ENCODE data around the gene C3.

Gene C3

DNA sequence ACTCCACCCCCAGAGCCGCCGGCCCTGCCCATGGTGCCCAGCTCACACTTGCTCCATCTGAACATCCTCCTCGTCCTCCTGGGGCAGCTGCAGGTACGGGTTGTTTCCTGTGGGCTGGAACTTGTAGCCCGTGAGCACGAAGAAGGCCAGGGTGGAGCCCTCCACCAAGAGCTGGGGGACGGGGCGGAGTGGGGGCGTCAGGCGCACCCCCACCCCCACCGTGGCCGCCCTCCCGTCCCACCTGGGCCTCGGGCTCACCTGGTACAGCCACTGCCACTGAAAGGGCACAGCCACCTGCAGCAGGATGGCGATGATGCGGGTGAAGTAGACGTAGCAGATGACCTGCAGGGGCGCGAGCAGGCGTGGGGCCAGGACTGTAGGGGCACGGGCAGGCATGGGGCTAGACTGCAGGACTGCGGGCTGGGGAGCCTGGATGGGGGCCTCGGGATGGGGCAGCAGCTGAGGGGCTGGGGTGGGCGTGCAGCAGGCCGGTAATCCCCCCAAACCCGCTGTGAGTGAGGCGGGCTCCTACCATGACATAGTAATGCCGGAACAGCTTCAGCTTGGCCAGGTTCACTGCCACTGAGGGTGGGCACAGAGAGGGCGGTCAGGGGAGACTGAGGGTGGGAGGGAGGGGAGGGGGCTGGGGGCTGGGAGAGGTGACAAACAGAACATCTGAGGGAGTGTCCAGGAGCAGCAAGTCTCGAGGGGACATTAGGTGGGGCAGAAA is 10.7 kb upstream of the C3 start:
- no peak for DNase-seq (ENCODE audit: low read depth)

DNA sequence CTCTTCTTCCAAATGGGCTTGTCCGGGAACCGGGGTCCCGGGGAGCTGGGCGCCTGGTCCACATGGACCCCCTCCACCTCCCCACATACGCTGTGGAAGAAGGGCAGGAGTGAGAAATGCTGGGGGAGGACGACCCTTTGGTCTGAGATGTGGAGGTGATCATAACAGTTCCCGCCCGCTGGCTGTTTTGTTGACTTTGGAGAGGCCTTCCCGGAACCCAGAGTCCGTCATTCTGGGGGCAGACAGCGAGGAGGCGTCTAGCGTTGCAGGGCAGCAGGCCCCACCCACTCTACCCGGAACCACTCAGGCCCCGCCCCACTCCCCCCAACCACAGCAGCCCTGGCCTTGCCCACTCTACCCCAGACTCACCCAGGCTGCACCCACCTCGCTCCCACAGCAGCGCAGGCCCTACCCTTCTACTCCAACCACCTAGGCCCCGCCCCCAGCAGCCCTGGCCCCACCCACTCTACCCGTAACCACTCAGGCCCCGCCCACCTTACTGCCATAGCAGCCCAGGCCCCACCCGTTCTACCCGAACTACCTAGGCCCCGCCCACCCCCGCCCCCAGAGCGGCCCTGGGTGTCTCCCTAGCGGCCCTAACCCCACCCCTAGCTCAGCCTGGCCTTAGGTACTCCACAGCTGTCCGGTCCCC is 9.8 kb upstream of the C3 start:
- no peak for DNase-seq (ENCODE audit: low read depth)

DNA sequence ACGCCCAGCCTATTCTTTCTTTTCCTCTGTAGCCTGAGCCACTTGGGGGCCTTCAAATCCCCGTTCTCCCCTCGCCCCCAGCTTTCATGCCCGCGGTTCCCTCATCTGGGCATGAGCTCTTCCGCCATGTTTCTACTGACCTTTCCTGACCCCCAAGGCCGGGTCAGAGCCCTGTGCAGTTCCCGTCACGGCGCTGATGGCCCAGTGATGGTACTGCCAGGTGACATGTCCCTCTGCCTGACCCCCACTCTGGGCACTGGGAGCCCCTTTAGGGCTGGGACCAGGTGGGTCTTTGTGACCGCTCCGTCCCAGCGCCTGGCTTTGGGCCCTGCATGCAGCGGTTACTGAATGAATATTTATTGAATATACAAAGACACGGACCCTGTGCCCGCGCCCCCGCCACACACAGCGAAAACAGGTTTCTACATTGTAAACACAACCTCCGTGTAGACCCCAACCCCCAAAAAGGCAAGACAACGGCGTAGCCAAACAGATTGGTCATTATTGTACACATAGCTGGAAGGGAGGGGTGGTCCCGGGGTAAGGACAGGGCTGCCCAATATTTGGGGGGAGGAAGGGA is 9.2 kb upstream of the C3 start:
- DNase-seq (ENCODE audit: low read depth) = no peak

DNA sequence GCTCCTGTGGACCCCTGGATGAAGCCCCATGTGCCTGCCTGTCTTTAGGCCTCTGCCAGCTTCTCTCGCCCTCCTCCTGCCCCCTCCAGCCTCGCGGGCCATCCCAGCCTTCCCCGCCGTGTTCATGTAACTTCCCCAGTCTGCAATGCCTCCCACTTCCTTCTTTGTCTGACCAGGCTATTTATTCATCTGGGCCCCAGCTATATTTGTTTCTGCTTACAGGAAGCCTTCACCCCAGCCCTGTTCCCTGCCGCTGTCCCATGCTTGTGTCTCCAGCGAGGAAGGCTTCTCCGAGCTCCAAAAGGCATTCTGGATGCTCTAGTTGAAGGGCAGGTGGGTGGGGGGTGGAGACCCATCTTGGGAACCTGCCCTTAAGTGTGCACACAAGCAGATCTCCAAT is 7.9 kb upstream of the C3 start:
- DNase-seq (ENCODE audit: low read depth) = no peak

DNA sequence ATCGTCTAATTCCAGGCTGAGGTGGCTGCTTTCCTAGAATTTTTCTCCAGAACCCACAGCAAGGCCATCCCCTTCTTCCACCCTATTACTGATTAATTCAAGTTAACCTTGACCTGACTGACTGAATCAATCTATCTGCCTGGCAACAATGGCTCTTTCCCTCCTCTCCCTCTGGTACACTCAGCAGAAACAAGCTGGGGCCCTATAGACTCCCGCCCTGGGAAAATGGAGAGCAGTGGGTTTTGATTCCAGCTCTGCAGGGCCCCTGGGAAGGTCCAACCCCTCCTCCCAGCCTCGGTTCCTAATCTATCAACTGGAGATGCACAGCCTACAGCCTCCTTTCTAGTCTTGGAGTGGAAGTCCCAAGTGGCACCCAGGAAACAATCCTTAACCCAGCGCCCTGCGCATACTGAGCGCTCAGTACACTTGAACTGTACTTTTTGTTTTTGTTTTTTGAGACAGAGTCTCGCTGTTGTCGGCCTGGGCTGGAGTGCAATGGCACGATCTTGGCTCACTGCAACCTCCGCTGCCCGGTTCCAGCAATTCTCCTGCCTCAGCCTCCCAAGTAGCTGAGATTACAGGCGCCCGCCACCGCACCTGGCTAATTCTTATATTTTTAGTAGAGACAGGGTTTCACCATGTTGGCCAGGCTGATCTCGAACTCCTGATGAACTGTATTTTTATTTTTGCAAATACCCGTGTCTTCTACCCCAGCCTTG is 5.2 kb upstream of the C3 start:
- no peak for DNase-seq (ENCODE audit: low read depth)

DNA sequence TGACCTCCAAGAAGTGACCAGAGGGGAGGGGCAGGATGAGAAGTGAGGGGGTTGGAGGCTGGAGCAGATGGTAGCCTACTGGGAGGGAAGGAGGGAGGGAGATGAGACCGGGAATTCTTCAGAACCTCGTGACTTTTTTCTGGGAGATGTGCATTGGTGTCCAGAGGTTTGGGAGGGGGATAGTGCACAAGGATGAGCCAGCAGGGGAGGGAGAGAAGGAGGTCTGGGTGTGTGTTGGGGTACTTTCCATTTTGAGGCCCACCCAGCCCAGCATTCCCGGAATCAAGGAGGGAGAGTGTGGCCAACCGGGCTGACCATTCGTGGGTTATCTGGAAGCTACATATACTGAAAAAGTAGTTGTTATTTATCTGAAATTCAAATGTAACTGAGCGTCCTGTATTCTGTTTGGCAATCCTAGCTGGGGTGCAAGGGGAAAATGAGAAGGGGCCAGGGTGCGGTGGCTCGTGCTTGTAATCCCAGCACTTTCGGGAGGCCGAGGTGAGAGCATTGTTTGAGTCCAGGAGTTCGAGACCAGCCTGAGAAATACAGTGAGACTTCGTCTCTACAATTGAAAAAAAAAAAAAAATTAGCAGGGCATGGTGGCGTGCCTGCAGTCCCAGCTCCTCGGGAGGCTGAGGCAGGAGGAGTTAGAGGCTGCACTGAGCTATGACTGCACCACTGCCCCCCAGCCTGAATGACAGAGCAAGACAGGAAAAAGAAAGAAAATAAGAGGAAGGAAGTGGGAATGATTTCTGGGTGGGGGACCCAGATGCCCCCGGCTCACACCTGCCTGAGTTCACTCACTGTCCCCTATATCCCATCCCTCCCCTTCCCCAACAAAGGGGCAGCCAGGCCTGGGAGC is 4.4 kb upstream of the C3 start:
- DNase-seq (ENCODE audit: low read depth) = no peak

DNA sequence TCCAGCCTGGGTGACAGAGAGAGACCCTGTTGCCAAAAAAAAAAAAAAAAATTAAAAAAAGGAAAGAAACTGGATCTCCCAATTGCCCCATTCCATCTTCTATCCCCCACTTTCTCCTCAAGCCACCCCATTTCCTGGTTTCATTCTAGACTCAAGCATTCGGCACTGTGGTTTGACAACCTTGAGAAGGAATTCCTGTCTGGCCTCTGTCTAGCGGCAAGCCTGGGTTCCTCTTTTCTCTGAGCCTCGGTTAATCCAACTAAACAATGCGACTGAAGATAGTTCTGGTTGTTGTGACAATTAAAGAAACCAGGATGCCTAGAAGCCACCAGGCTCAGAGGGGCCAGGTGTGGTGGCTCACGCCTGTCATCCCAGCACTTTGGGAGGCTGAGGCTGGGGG is 3.3 kb upstream of the C3 start:
- DNase-seq (ENCODE audit: low read depth) = no peak

DNA sequence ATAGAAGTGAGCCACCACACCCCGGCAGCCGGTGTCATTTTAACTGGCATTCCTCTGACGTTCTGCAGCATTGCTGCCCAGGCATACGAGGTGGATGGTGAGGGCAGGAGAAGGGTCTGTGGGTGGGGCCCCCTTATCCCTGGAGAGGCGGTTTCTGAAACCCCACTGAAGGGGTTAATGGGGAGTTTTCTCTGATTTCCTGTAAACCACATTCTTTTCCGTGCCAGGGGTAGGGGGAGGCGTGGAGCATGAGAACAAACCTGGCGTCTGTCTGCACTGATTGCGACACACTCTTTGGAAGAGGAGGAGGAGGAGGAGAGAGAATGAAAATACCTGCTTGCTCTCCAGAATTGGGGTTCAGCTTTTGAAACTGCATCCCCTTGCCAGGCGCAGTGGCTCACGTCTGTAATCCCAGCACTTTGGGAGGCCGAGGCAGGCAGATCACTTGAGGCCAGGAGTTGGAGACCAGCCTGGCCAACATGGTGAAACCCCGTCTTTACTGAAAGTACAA is 2.7 kb upstream of the C3 start:
- no peak for DNase-seq (ENCODE audit: low read depth)

DNA sequence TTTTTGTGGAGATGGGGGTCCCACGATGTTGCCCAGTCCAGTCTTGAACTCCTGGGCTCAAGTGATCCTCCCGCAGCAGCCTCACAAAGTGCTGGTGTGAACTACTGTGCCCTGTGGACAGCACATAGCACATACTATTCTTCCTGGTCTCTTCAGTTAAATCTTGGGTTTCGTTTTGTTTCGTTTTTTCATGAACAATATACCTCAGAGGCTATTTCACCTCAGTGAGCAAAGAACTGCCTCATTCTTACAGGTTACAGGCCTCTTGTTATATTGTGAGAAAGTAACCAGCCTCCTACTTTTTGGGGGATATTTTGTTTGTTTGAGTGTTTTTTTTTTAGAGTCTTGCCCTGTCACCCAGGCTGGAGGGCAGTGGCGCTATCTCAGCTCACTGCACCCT is 1.3 kb upstream of the C3 start:
- no peak for DNase-seq (ENCODE audit: low read depth)

DNA sequence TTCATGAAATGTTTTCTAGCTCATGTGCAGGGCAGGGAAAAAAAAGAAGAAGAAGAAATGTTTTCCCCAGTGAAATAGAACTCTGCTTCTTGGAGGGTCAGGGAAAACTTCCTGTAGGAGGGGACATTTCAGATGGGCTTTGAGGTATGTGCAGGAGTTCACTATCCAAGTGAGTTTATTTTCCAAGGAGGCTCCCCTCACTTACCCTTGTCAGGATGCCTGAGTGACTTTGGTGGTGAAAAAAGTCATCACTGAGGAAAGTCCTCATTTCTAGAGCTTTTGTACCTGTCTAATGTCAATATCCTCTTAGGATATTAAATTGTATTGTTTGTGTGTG is 656 bp upstream of the C3 start:
- no peak for DNase-seq (ENCODE audit: low read depth)

DNA sequence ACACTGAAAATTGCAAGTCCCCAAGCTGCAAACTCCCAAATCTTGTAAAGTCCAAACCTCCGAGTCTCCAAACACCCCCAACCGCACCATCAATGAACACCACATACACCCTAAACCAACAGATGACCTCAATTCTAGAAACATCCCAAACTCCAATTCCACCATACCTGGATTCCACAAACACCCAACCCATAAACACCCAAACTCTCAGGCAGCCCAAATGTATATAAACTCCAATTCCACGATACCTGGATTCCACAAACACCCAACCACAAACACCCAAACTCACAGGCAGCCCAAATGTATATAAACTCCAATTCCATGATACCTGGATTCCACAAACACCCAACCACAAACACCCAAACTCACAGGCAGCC is 470 bp downstream of the C3 start:
- no peak for DNase-seq (ENCODE audit: low read depth)

DNA sequence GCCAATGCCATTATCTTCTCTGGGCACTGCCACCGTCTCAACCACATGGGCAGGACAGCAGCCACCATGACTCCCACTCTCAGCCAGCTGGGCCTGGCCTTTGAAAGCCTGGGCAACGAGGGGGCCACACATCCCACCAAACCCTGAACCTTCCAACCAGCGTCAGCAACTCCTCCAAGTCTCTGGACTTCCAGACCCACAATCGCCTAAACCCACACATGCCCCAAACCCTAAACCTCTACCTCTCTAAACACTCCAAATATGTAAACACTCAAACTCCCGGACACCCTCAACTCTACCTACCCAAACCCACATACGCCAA is 949 bp downstream of the C3 start:
- no peak for DNase-seq (ENCODE audit: low read depth)

DNA sequence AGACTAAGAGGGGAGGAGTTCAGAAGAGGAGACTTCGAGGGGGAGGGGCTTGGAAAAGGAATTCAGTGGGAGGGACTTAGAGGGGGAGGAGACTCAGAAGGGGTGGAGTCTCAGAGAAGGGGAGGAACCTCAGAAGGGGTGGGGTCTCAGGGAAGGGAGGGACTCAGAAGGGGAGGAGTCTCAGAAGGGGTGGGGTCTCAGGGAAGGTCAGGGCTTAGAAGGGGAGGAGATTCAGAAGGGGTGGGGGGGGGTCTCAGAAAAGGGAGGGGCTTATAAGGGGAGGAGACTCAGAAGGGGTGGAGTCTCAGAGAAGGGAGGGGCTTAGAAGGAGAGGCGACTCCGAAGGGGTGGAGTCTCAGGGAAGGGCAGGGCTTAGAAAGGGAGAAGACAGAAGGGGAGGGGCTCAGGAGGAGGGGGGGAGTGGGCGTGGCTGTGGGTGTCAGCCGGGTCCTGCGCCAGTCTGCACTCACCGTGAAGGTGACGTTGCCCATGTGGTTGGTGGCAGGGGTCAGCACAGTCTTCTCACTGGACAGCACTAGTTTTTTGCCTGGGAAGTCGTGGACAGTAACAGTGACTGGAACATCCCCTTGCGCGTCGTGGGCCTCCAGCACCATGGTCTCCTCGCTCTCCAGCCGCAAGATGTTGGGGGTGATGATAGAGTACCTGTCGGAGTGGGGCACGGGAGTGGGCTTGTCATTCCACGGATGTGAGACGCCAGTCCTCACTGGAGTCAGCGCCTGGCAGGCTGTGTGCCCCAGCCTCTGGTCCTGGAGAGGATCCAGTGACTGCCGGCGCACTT is 1.5 kb downstream of the C3 start:
- no peak for DNase-seq (ENCODE audit: low read depth)

DNA sequence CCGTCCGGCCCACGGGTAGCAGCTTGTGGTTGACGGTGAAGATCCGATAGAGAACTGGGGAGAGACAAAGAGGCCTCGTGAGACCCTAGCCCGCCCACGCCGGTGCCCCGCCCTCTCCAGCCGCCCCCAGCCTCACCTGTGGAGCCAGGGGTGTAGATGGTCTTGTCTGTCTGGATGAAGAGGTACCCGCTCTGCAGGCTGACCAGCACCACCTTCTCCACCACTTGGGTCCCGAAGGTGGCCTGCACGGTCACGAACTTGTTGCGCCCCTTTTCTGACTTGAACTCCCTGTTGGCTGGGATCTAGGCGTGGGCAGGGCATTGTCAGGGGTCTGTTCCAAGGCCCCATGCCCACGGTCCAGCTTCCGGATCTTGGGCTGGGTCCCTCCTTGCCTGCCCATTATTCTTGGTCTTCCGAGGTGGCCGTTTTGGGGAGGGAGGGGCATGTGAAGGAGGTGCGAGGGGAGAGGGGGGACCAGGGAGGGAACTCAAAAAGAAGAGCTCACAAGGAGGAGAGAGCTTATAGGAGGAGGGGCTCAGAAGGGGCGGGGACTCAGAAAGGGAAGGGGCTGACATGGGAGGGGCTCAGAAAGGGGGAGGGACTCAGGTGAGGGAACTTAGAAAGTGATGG is 2.2 kb downstream of the C3 start:
- no peak for DNase-seq (ENCODE audit: low read depth)

DNA sequence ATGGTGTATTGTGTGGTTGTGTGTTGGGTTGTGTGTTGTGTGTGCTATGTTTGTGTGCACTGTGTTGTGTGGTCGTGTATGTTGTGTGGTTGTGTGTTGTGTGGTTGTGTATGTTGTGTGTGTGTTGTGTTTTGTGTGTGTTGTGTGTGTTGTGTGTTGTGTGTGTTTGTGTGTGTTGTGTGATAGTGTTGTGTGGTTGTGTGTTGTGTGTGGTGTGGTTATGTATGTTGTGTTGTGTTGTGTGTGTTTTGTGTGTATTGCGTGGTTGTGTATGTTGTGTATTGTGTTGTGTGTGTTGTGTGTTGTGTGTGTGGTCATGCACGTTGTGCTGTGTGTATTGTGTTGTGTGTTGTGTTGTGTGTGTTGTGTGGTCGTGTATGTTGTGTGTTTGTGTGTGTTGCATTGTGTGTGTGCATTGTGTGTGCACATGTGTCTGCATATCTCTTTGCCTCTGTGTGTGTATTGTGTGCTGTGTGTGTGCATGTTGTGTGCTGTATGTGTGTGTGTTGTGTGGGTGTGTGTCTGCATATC is 2.9 kb downstream of the C3 start:
- DNase-seq (ENCODE audit: low read depth) = no peak

DNA sequence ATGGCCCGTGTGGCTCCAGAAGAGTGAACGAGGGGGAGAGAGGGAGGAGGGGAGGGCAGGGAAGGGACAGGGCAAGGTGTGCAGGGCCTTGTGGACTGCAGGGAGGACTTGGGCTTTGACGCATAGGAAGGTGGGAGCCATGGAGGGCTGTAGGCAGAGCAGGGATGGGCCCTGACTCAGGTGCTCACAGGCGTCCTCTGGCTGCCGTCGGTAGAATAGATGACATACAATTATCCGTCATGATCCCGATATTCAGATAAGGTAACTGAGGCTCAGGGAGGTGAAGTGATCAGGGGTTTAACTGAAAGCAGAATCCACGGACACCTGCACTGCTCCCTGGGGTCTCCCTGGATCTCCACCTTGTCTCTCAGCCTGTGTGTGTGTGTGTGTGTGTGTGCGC is 3.4 kb downstream of the C3 start:
- DNase-seq (ENCODE audit: low read depth) = no peak

DNA sequence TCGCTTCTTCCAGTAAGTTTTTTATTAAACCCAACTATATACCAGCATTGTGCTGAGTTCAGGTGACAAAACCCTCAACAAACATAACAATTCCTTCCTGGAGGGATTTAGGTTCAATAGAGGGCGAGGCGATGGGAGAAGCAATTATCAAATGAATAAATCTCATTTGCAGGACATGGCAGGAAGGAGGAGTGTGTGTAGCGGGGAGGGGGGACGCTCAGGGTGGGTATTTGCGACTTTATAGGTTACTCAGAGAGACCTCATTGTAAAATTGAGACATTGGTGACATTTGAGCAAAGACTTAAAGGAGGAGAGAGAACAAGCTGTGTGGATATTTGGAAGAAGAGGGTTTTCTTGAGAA is 3.9 kb downstream of the C3 start:
- no peak for DNase-seq (ENCODE audit: low read depth)

DNA sequence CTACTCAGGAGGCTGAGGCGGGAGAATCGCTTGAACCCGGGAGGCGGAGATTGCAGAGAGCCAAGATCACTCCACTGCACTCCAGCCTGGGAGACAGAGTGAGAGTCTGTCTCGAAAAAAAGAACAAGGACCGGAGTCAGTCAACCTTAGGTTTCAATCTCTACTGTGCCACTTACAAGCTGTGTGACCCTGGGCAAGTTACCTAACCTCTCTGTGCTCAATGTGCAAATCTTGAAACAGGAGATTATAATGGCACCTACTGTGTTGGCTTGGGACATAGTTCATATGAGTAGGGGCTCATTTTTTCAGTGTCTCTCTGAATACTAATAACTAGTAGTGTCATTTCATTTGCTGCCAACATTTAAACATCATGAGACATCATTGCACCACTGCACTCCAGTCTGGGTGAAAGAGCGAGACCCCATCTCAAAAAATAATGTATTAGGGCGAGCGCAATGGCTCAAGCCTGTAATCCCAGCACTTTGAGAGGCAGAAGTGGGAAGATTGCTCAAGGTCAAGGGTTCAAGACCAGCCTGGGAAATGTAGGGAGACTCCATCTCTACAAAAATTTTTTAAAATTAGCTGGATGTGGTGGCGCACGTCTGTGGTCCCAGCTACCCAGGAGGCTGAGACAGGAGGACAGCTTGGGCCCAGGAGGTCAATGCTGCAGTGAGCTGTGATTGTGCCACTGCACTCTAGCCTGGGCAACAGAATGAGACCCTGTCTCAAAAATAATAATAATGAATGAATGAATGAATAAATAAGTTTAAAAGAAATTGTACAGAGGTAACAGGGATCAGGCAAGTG is 5.5 kb downstream of the C3 start:
- no peak for DNase-seq (ENCODE audit: low read depth)

DNA sequence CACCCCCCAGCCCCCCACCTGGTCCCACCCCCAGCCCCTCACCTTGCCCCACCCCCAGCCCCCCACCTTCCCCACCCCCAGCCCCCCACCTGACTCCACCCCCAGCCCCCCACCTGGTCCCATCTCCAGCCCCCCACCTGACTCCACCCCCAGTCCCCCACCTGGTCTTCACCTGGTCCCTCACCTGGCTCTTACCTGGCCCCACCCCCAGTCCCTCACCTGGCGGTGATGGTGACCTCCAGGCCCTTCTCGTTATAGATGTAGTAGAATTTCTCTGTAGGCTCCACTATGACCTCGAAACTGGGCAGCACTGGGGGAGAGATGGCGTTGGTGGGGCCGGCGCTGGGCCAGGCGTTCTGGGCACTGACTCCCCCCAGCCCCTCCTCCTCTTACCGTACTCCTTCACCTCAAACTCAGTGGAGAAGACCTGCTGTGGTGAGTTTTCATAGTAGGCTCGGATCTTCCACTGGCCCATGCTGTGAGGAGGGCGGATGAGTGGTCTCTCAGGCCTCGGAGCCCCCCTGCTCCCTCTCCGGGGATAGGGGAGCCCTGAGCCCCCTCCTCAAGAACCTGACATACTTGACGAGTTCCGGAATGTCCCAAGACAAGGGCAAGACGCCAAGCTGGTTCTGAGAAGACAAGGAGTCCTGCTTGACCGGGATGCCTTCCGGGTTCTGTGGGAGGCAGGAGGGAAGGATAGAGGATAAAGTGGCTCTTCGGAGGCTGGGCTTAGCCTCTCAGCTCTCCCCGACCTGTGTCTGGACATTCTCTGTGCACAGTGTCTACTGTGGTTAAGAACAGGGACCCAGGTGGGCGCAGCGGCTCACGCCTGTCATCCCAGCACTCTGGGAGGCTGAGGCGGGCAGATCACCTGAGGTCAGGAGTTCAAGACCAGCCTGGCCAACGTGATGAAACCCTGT is 6.4 kb downstream of the C3 start:
- no peak for DNase-seq (ENCODE audit: low read depth)

Data from stimulated activated CD8-positive, alpha-beta memory T cell treated with anti-CD3 and anti-CD28 coated beads, Interleukin-12 subunit alpha, Interleukin-12 subunit beta, amount 100 ng/mL, for 1 hour (primary cell).